Measurements from ENCODE around the gene KRT81.

GRCh38 chr12:52295663-52296062 lies 4.3 kb upstream of the KRT81 start:
- TF ChIP-seq CTCF (conservative IDR thresholded peaks at IDR 0.05 in 1 of 2, IDR thresholded peaks at IDR 0.05 in 1 of 2; ENCODE audit: low read depth in 1 of 2, low read length in 2 of 2) (no peak), EZH2 (IDR thresholded peaks at IDR 0.05; ENCODE audit: low read length, missing control alignments) (no peak)
